HG03159 (cell line): Measurements from ENCODE around the gene STAU1.

Experiments used
- ATAC-seq: cut with Tn5 transposase; IDR thresholded peaks from one replicate; pipeline ENCODE4 v1.9.1; 2021; ENCODE audit warnings: mild to moderate bottlenecking, moderate library complexity; ENCODE audit not compliant: unreplicated experiment

The STAU1 gene

GRCh38 chr20:49078310-49078709 is 109.8 kb downstream of the STAU1 start:
- ATAC-seq: no peak

GRCh38 chr20:49074521-49074920 is 113.6 kb downstream of the STAU1 start:
- no peak for ATAC-seq
